Measurements from ENCODE around the gene WDR7. TPM values are rescaled to one million over a fixed set of nuclear protein-coding genes. Genes with fewer than 3 reads are reported as not detected.

WDR7 gene
- total and polyA plus RNA-seq, 10 of the 15 experiments (the other 5 are each of a cell fraction or from before 2014, with no cell fraction given) = 2.8 to 16.5 (median 11.7) TPM

DNA sequence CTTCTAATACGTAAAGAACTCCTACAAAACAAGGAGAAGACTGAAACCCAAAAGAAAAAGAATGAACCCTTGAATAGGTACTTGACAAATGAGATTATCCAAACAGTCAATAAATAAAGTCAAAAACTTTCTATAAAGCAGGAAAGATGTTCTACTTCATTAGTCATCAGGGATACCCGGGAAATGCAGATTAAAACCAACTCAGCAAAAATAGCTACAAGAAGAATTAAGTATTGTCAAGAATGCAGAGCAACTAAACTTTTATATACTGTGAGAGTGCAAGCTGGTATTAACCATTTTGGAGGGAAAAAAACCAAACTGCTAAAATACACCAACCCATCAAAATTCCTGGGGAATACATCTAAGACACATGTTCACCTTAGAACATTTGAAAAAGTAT is 23.2 kb upstream of the WDR7 start:
- 98% methylated on average over 2 of the region's 2 CpGs for WGBS (ENCODE audit: insufficient coverage, insufficient replicate concordance, low lambda C conversion rate, missing lambda C conversion rate)
- Histone ChIP-seq H3K4me2 (ENCODE audit: control insufficient read depth, insufficient read depth) (no peak overlapping the region), H3K4me1 (ENCODE audit: control insufficient read depth, insufficient read depth, low read length) (no peaks in the 10 kb centered on the region), H3K4me3 (no peak overlapping the region), H3K9me3 (replicated peaks; ENCODE audit: control insufficient read depth, insufficient read depth, low read length) (no peaks in the 10 kb centered on the region; the same call in 2 of the 3 replicates), H4K20me1 (ENCODE audit: control insufficient read depth, insufficient read depth) (no peaks in the 10 kb centered on the region), H2AFZ (ENCODE audit: control insufficient read depth, low read depth, low read length) (no peak overlapping the region), H3K79me2 (ENCODE audit: control insufficient read depth, insufficient read depth, low read length) (peaks cover 66% of the 10 kb centered on the region), H3K9ac (ENCODE audit: control insufficient read depth, insufficient read depth, low read length) (no peak overlapping the region), H3K27ac (ENCODE audit: control insufficient read depth, insufficient read depth) (no peak overlapping the region), H3K27me3 (replicated peaks in 1 of 2; ENCODE audit: control insufficient read depth in 2 of 2, insufficient read depth in 2 of 2, low read length in 1 of 2) (no peaks in the 10 kb centered on the region), H3K36me3 (ENCODE audit: control insufficient read depth in 2 of 2, insufficient read depth in 2 of 2, low read length in 1 of 2) (peaks cover 0 to 8% of the 10 kb centered on the region in 2 experiments; a peak in 2 of 4 replicates)
- SMC1A ChIA-PET (ENCODE audit: uncharacterized antibody, unreplicated experiment) = no interaction called here
- CTCF ChIA-PET = interaction anchor here (0.7 to 1.1 kb wide), 3 partner anchors 9 to 30 kb away, joined by 4 read pairs; no protein-coding TSS in a partner anchor
- ATAC-seq = no peak
- TF ChIP-seq MXI1 (IDR thresholded peaks at IDR 0.05; ENCODE audit: low read depth, low read length) = no peak
- no peak for TF ChIP-seq ZNF384 (IDR thresholded peaks at IDR 0.05; ENCODE audit: borderline replicate concordance, low read depth, low read length)
- TF ChIP-seq, protein P1, sequence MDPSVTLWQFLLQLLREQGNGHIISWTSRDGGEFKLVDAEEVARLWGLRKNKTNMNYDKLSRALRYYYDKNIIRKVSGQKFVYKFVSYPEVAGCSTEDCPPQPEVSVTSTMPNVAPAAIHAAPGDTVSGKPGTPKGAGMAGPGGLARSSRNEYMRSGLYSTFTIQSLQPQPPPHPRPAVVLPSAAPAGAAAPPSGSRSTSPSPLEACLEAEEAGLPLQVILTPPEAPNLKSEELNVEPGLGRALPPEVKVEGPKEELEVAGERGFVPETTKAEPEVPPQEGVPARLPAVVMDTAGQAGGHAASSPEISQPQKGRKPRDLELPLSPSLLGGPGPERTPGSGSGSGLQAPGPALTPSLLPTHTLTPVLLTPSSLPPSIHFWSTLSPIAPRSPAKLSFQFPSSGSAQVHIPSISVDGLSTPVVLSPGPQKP (IDR thresholded peaks at IDR 0.05; ENCODE audit: low read depth, low read length) = no peak
- TF ChIP-seq HDGF (IDR thresholded peaks at IDR 0.05) = no peak
- TF ChIP-seq, protein P2, sequence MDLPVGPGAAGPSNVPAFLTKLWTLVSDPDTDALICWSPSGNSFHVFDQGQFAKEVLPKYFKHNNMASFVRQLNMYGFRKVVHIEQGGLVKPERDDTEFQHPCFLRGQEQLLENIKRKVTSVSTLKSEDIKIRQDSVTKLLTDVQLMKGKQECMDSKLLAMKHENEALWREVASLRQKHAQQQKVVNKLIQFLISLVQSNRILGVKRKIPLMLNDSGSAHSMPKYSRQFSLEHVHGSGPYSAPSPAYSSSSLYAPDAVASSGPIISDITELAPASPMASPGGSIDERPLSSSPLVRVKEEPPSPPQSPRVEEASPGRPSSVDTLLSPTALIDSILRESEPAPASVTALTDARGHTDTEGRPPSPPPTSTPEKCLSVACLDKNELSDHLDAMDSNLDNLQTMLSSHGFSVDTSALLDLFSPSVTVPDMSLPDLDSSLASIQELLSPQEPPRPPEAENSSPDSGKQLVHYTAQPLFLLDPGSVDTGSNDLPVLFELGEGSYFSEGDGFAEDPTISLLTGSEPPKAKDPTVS (IDR thresholded peaks at IDR 0.05; ENCODE audit: low read depth, low read length) = no peak
- TF ChIP-seq ZNF24 (IDR thresholded peaks at IDR 0.05) = no peak
- TF ChIP-seq MTA3 (IDR thresholded peaks at IDR 0.05; ENCODE audit: borderline replicate concordance, low read length) = no peak
- no peak for TF ChIP-seq TARDBP (IDR thresholded peaks at IDR 0.05; ENCODE audit: borderline replicate concordance)
- TF ChIP-seq NR2F1 (conservative IDR thresholded peaks at IDR 0.05) = no peak
- TF ChIP-seq SMAD1 (IDR thresholded peaks at IDR 0.05; ENCODE audit: low read depth, partially characterized antibody) = no peak
- intact Hi-C loops (cut with micrococcal nuclease; ENCODE audit: unreplicated experiment) = no loop called here
- POLR2A ChIA-PET = interaction anchor here (0.6 to 0.7 kb wide), 2 partner anchors 17 to 1688 kb away, joined by 3 read pairs; no protein-coding TSS in a partner anchor
- BruUV-seq (replicated peaks) = no TSS peak
- RAD21 ChIA-PET (ENCODE audit: unreplicated experiment) = no interaction called here
- no peak for FAIRE-seq
- in situ Hi-C loops (cut with MboI) = no loop called here
- no peak for DNase-seq (ENCODE audit: low read depth, low spot score)
